Astrocyte of the cerebellum (primary cell): ENCODE measurements around the gene ZNF625.

Experiments used
- DNase-seq: peaks from one replicate; pipeline ENCODE4 v3.0.0-alpha.2; 2011; ENCODE audit warnings: low read depth
- H3K4me3 ChIP-seq: 2 replicates; pipeline ENCODE4 v1.5.1; 2011; ENCODE audit warnings: mild to moderate bottlenecking, low read depth, low read length, moderate library complexity
- in situ Hi-C: cut with HindIII; loops from 2 replicates; pipeline ENCODE4 v1.10.0; 2017; ENCODE audit warnings: low sequenced_read_pairs
- TF ChIP-seq, protein P1 (sequence below): IDR thresholded peaks from 2 replicates; pipeline ENCODE4 v1.5.1; 2012; ENCODE audit warnings: low read length, low read depth, moderate library complexity, mild to moderate bottlenecking; ENCODE audit errors: missing control alignments

Gene ZNF625

DNA sequence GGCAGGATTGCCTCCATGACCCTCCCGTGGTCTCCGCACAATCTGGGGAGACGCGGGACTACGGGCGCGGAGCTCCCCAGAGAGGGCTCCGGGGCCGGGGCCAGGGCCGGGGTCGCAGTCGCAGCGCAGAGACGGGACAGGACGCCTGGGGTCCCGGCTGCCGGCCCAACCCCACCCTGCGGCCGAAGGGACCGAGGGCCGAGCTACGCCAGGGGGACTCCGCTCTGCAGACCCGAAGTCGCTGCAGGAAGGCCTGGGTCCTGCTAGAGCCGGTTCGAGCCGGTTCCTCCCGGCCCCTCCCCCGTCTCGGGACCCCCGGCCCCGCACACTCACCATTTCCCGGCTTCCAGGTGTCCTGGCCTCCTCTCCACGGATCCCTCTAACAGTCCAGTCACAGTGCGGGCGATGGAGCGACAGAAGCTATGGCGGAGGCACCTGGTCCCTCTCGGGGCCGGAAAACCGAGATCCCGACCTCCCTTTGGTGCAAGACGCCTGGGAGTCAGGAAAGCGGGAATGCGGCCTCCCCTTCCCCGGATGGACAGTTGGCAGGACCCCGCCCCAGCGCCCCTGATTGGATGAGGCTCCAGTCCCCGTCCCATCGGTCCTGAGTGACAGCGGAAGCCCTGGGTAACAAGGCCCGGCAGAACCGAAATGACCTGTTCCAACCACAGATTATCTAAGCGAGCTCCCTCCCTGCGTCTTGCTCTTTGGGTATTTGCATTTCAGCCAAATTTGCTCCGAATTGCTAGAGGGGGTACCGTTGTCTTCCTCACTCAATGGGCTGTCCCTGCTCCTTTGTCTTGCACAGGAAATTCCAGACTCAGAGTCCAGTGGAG lies at the start of gene ZNF625:
TSS of gene ZNF625 (minus strand) at position 512 of the 836 bp plus-strand sequence. CDS start at position 336, 176 bp downstream.
- peak; percentile 58 for DNase-seq
- in situ Hi-C loops, result no loop called here
- TF ChIP-seq, protein P1, sequence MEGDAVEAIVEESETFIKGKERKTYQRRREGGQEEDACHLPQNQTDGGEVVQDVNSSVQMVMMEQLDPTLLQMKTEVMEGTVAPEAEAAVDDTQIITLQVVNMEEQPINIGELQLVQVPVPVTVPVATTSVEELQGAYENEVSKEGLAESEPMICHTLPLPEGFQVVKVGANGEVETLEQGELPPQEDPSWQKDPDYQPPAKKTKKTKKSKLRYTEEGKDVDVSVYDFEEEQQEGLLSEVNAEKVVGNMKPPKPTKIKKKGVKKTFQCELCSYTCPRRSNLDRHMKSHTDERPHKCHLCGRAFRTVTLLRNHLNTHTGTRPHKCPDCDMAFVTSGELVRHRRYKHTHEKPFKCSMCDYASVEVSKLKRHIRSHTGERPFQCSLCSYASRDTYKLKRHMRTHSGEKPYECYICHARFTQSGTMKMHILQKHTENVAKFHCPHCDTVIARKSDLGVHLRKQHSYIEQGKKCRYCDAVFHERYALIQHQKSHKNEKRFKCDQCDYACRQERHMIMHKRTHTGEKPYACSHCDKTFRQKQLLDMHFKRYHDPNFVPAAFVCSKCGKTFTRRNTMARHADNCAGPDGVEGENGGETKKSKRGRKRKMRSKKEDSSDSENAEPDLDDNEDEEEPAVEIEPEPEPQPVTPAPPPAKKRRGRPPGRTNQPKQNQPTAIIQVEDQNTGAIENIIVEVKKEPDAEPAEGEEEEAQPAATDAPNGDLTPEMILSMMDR, result no peak
- peak within 1 kb of the TSS; percentile 91 for H3K4me3 ChIP-seq

GRCh38 chr19:12205296-12205695 lies 48.8 kb upstream of the ZNF625 start:
- no peak overlapping the region for H3K4me3 ChIP-seq
- no peak for DNase-seq
- TF ChIP-seq, protein P1, result no peak
- in situ Hi-C loops, result no loop called here

DNA sequence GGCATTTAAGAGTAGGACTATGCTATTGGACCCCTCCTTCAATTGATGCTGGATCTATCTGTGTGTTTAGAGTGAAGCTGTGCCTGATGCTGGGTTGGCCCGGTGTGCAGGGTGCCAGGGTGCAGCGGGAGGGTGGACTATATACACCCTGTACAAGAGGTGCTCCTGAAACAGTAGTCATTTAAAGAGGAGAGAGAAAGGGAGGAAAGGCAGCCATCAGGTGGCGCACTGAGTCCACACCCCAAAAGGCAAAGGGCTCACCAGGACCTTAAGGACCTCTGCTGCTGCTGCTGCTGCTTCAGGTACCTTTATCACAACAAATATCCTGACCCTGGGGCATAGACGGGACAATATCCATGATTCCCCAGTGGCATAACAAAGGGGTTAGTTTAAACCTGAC lies 45.7 kb upstream of the ZNF625 start:
- DNase-seq, result no peak
- TF ChIP-seq, protein P1, result no peak
- H3K4me3 ChIP-seq, result no peak overlapping the region
- in situ Hi-C loops, result no loop called here

DNA sequence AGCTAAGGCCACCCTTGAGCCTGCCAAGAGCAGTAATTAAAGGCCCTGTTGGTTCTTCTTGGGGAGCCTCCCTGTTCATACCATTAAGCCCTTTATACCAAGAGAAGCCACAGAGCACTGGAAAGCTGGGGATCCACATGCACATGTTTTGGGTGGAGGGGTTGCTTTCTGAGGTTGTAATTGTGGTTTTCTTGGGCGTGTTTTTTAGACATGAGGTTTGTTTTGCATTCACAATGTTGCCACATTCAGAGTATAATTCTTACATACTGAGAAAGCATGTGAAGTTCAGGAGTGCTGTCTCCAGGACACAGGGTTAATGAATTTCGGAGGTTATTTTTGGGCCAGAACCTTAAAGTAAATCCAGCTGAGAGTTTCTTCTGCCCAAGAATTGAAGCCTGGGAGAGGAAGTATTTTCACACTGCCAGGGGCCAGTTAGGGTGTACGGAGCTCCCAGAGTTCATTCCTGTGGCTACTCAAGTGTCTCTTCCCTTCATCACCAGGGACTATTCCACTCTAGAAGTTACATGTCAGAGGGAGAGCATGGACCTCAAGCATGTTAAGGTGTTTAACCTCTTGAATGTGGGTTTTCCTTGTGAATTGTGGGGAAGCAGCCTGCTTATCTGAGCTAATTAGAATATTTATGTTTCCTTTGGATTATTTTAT lies 43.4 kb upstream of the ZNF625 start:
- DNase-seq, result no peak
- in situ Hi-C loops, result no loop called here
- TF ChIP-seq, protein P1, result no peak
- H3K4me3 ChIP-seq, result no peak overlapping the region

DNA sequence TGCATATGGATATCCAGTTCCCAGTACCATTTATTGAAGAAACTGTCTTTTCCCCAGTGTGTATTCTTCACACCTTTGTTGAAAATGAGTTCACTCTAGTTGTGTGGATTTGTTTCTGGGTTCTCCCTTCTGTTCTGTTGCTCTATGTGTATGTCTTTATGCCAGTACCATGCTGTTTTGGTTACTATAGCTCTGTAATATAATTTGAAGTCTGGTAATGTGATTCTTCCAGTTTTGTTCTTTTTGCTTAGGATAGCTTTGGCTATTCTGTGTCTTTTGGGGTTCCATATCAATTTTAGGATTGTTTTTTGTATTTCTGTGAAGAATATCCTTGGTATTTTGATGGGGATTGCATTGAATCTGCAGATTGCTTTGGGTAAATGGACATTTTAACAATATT lies 41.6 kb upstream of the ZNF625 start:
- in situ Hi-C loops, result no loop called here
- TF ChIP-seq, protein P1, result no peak

DNA sequence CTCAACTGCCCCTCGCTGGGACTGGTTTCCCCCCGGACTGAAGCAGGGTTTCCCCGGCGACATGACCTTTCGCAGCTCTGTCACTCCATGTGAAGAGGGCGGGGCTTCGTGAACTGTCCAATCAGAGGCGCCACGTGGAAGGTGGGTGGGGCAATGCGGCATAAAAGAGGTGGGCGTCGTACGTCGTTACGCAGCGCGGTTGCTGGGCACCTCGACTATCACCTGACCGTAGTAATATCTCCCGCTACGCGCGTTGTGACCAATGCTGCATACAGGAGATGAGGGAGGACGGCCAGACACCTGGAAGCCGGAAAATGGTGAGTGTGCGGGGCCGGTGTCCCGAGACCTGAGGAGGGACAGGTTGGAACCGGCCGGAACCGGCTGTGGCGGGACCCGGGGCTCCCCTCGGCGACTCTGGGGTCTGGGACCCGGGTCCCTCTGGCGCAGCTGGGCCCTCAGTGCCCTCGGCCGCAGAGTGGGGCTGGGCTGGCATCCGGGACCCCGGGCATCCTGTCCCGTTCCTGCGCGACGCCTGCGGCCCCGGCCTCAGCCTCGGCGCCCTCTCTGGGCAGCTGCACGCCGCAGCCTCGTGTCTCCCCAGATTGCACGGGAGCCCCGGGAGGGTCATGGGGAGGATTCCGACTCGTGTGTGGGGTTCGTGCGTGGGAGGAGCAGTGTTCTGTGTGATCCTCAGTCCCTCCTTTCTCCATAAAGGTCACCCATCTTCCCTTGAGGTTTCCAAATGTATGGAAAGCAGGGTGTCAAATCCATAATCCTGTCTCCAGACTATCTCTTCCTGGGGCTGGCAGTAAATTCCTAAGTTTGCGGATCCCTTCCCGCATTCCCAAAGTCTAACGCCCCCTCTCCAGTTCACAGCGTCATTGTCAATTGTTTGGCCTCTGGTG lies 38.5 kb upstream of the ZNF625 start:
- DNase-seq, result peak; percentile 24
- in situ Hi-C loops, result no loop called here
- peak overlapping the region; percentile 50 for H3K4me3 ChIP-seq

More for the DNA sequence above, 41.6 kb upstream of the ZNF625 start:
- no peak for DNase-seq
- no peak overlapping the region for H3K4me3 ChIP-seq

More for the DNA sequence above, 38.5 kb upstream of the ZNF625 start:
- TF ChIP-seq, protein P1, result no peak
